Liver (tissue), 3 donors: ENCODE measurements around the gene GNG4.

ENCODE experiments used
- EGR1 ChIP-seq, 2 donors: IDR thresholded peaks; 2 replicates each; pipeline ENCODE4 v1.6.1; 2016 to 2018; ENCODE audit warnings: antibody characterized with exemption in 2 of 2, low read depth in 2 of 2
- FOXA1 ChIP-seq: IDR thresholded peaks from 2 replicates; pipeline ENCODE4 v1.6.1; 2016; ENCODE audit warnings: antibody characterized with exemption
- FOXA2 ChIP-seq: IDR thresholded peaks from 2 replicates; pipeline ENCODE4 v1.6.1; 2016; ENCODE audit warnings: antibody characterized with exemption
- HNF4G ChIP-seq: IDR thresholded peaks from 2 replicates; pipeline ENCODE4 v1.6.1; 2016; ENCODE audit warnings: antibody characterized with exemption
- JUND ChIP-seq, 2 donors: IDR thresholded peaks; 2 replicates each; pipeline ENCODE4 v1.6.1; 2016; ENCODE audit warnings: antibody characterized with exemption in 2 of 2
- RAD21 ChIP-seq, 2 donors: IDR thresholded peaks; 2 replicates each; pipeline ENCODE4 v1.6.1; 2016; ENCODE audit warnings: antibody characterized with exemption in 2 of 2, mild to moderate bottlenecking in 2 of 2
- SP1 ChIP-seq: IDR thresholded peaks from 2 replicates; pipeline ENCODE4 v1.6.1; 2018; ENCODE audit warnings: antibody characterized with exemption, mild to moderate bottlenecking
- TAF1 ChIP-seq: conservative IDR thresholded peaks from 2 replicates; pipeline ENCODE4 v1.6.1; 2016; ENCODE audit warnings: antibody characterized with exemption, mild to moderate bottlenecking
- YY1 ChIP-seq: IDR thresholded peaks from 2 replicates; pipeline ENCODE4 v1.6.1; 2016; ENCODE audit warnings: antibody characterized with exemption, mild to moderate bottlenecking
- TF ChIP-seq, protein P1 (sequence below): fragments of 150-350 bp; IDR thresholded peaks from 2 replicates; pipeline ENCODE4 v1.5.1; 2017; ENCODE audit warnings: improper control_type of control experiment, low read depth, low read length; ENCODE audit not compliant: missing input control
- TF ChIP-seq, protein P2 (sequence below): IDR thresholded peaks from 2 replicates; pipeline ENCODE4 v1.6.1; 2016; ENCODE audit warnings: antibody characterized with exemption, mild to moderate bottlenecking
- TF ChIP-seq, protein P3 (sequence below): IDR thresholded peaks from 2 replicates; pipeline ENCODE4 v1.6.1; 2016; ENCODE audit warnings: antibody characterized with exemption
- TF ChIP-seq, protein P4 (sequence below): IDR thresholded peaks from 2 replicates; pipeline ENCODE4 v1.6.1; 2016; ENCODE audit warnings: antibody characterized with exemption
- TF ChIP-seq, protein P5 (sequence below): IDR thresholded peaks from 2 replicates; pipeline ENCODE4 v1.6.1; 2016; ENCODE audit warnings: antibody characterized with exemption
- donor health status: healthy.
- donor health status: healthy.

DNA sequence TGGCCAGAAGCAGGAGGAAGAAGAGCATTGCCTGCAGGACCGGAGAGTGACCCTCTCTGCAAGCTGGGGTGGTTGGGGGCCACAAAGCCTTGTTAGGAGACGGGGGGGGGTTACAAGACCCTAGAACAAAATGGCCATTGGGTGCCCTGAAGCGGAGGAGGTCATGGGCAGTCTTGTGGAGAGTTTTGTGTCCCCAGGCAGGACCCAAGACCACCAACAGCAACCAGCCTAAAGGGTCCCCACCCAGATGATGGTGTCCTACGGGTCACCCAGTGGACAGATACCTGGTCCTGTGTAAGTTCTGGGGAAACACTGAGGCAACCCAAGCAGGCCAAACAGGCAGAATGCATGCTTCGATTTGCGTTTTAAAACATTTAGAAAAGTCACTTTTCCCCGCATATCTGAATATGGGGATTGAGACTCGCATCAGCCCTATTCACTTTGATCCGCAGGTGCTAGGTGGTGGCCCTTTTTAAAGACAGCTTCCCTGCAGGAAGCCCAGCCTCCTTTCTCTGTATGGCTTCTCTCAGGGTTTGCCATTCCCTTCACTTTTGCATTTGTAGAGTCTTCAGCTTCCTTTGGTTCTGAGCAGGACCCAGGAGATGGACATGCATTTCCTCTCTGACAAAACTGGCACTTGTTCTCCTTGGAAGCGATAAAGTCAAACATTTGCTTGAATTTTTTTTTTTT is 21.1 kb downstream of the GNG4 start:
- TF ChIP-seq, protein P1, sequence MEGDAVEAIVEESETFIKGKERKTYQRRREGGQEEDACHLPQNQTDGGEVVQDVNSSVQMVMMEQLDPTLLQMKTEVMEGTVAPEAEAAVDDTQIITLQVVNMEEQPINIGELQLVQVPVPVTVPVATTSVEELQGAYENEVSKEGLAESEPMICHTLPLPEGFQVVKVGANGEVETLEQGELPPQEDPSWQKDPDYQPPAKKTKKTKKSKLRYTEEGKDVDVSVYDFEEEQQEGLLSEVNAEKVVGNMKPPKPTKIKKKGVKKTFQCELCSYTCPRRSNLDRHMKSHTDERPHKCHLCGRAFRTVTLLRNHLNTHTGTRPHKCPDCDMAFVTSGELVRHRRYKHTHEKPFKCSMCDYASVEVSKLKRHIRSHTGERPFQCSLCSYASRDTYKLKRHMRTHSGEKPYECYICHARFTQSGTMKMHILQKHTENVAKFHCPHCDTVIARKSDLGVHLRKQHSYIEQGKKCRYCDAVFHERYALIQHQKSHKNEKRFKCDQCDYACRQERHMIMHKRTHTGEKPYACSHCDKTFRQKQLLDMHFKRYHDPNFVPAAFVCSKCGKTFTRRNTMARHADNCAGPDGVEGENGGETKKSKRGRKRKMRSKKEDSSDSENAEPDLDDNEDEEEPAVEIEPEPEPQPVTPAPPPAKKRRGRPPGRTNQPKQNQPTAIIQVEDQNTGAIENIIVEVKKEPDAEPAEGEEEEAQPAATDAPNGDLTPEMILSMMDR: no peak
- TF ChIP-seq TAF1 (no peak), YY1 (no peak), JUND (IDR thresholded peaks at IDR 0.05) (no peak), RAD21 (IDR thresholded peaks at IDR 0.05) (no peak), FOXA1 (no peak), HNF4G (no peak), SP1 (no peak), FOXA2 (no peak), EGR1 (IDR thresholded peaks at IDR 0.05; ENCODE audit: low read depth in 2 of 2) (no peak)
- TF ChIP-seq, protein P2, sequence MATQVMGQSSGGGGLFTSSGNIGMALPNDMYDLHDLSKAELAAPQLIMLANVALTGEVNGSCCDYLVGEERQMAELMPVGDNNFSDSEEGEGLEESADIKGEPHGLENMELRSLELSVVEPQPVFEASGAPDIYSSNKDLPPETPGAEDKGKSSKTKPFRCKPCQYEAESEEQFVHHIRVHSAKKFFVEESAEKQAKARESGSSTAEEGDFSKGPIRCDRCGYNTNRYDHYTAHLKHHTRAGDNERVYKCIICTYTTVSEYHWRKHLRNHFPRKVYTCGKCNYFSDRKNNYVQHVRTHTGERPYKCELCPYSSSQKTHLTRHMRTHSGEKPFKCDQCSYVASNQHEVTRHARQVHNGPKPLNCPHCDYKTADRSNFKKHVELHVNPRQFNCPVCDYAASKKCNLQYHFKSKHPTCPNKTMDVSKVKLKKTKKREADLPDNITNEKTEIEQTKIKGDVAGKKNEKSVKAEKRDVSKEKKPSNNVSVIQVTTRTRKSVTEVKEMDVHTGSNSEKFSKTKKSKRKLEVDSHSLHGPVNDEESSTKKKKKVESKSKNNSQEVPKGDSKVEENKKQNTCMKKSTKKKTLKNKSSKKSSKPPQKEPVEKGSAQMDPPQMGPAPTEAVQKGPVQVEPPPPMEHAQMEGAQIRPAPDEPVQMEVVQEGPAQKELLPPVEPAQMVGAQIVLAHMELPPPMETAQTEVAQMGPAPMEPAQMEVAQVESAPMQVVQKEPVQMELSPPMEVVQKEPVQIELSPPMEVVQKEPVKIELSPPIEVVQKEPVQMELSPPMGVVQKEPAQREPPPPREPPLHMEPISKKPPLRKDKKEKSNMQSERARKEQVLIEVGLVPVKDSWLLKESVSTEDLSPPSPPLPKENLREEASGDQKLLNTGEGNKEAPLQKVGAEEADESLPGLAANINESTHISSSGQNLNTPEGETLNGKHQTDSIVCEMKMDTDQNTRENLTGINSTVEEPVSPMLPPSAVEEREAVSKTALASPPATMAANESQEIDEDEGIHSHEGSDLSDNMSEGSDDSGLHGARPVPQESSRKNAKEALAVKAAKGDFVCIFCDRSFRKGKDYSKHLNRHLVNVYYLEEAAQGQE: no peak
- TF ChIP-seq, protein P3, sequence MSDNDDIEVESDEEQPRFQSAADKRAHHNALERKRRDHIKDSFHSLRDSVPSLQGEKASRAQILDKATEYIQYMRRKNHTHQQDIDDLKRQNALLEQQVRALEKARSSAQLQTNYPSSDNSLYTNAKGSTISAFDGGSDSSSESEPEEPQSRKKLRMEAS: no peak
- TF ChIP-seq, protein P4, sequence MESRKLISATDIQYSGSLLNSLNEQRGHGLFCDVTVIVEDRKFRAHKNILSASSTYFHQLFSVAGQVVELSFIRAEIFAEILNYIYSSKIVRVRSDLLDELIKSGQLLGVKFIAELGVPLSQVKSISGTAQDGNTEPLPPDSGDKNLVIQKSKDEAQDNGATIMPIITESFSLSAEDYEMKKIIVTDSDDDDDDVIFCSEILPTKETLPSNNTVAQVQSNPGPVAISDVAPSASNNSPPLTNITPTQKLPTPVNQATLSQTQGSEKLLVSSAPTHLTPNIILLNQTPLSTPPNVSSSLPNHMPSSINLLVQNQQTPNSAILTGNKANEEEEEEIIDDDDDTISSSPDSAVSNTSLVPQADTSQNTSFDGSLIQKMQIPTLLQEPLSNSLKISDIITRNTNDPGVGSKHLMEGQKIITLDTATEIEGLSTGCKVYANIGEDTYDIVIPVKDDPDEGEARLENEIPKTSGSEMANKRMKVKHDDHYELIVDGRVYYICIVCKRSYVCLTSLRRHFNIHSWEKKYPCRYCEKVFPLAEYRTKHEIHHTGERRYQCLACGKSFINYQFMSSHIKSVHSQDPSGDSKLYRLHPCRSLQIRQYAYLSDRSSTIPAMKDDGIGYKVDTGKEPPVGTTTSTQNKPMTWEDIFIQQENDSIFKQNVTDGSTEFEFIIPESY: no peak
- TF ChIP-seq, protein P5, sequence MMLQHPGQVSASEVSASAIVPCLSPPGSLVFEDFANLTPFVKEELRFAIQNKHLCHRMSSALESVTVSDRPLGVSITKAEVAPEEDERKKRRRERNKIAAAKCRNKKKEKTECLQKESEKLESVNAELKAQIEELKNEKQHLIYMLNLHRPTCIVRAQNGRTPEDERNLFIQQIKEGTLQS: no peak
